Glutamatergic neuron (in vitro differentiated cells): ENCODE data around the gene NIPA2. TPM values are rescaled to one million over a fixed set of nuclear protein-coding genes. Genes with fewer than 3 reads are reported as not detected.

ENCODE experiments used
- DNase-seq: peaks from one replicate; pipeline ENCODE4 v3.0.0; 2022
- H3K27ac Mint-ChIP-seq: one replicate; pipeline ENCODE4 v1.8.0; 2020; ENCODE audit warnings: mild to moderate bottlenecking, mixed read lengths, inconsistent platforms; ENCODE audit not compliant: unreplicated experiment
- H3K27me3 Mint-ChIP-seq: one replicate; pipeline ENCODE4 v1.8.0; 2020; ENCODE audit warnings: mild to moderate bottlenecking, moderate library complexity, mixed read lengths, inconsistent platforms; ENCODE audit not compliant: unreplicated experiment
- H3K36me3 Mint-ChIP-seq: one replicate; pipeline ENCODE4 v1.8.0; 2020; ENCODE audit warnings: mild to moderate bottlenecking, mixed read lengths, inconsistent platforms; ENCODE audit not compliant: unreplicated experiment
- H3K4me1 Mint-ChIP-seq: one replicate; pipeline ENCODE4 v1.8.0; 2020; ENCODE audit warnings: mild to moderate bottlenecking, low read depth, mixed read lengths, inconsistent platforms; ENCODE audit not compliant: unreplicated experiment
- H3K4me3 Mint-ChIP-seq: one replicate; pipeline ENCODE4 v1.8.0; 2020; ENCODE audit warnings: mild to moderate bottlenecking, mixed read lengths, inconsistent platforms; ENCODE audit not compliant: unreplicated experiment
- H3K9me3 Mint-ChIP-seq: one replicate; pipeline ENCODE4 v1.8.0; 2020; ENCODE audit warnings: mild to moderate bottlenecking, moderate library complexity, mixed read lengths, inconsistent platforms; ENCODE audit not compliant: unreplicated experiment
- CTCF ChIP-seq: fragments of 200-600 bp; sonication (generic); IDR thresholded peaks from one replicate; pipeline ENCODE4 v1.5.0; 2021; ENCODE audit not compliant: partially characterized antibody, unreplicated experiment
- total RNA-seq: library from RNA; stranded (reverse); fragmentation: NEBNext Ultra II Directional; extraction: Animal tissue kit (Norgen Biotek cat#: 25700); gene quantifications from one replicate; pipeline ENCODE4 v1.2.1, GENCODE V29; 2021; ENCODE audit not compliant: unreplicated experiment

The NIPA2 gene
- total RNA-seq, 1 donor from 2014 or later, result 121 TPM

GRCh38 chr15:22916606-22917350, 78.3 kb downstream of the NIPA2 start:
- Mint-ChIP-seq H3K27me3 (peaks cover 5% of the 10 kb centered on the region), H3K36me3 (no peaks in the 10 kb centered on the region), H3K9me3 (peaks cover 6% of the 10 kb centered on the region), H3K27ac (no peak overlapping the region), H3K4me3 (no peak overlapping the region), H3K4me1 (no peaks in the 10 kb centered on the region)
- no peak for DNase-seq
- no peak for TF ChIP-seq CTCF

GRCh38 chr15:22917556-22917955, 79.1 kb downstream of the NIPA2 start:
- Mint-ChIP-seq H3K4me1 (no peaks in the 10 kb centered on the region), H3K36me3 (no peaks in the 10 kb centered on the region), H3K27me3 (peaks cover 5% of the 10 kb centered on the region), H3K9me3 (peaks cover 5% of the 10 kb centered on the region), H3K4me3 (no peak overlapping the region), H3K27ac (no peak overlapping the region)
- DNase-seq, result no peak
- TF ChIP-seq CTCF, result no peak

Other genes starting within 250 kb of the NIPA2 start
- gene NIPA1, start 52.0 kb upstream of the NIPA2 start, total RNA-seq, result 41.5 TPM
- 143 TPM for gene CYFIP1, start 141.7 kb downstream of the NIPA2 start, total RNA-seq
- 15.6 TPM for gene TUBGCP5, start 200.9 kb downstream of the NIPA2 start, total RNA-seq